OCI-LY1 (cell line): ENCODE measurements around the gene NEK6.

Experiments
- H2AFZ ChIP-seq: fragments of 200-600 bp; sonication (generic), shearing (Covaris generic); 2 replicates; pipeline ENCODE4 v1.6.0; 2014; ENCODE audit warnings: antibody characterized with exemption, mild to moderate bottlenecking, low read length
- H3F3A ChIP-seq: fragments of 200-600 bp; sonication (generic), shearing (Covaris generic); 2 replicates; pipeline ENCODE4 v1.6.0; 2014; ENCODE audit warnings: mild to moderate bottlenecking, antibody characterized with exemption, low read length, moderate library complexity; ENCODE audit not compliant: insufficient read depth
- H3K27ac ChIP-seq: fragments of 200-600 bp; sonication (generic); 2 replicates; pipeline ENCODE4 v1.5.1; 2014; ENCODE audit warnings: low read length, mixed run types, mild to moderate bottlenecking, low read depth; ENCODE audit not compliant: poor library complexity, severe bottlenecking
- H3K27me3 ChIP-seq: fragments of 200-600 bp; sonication (generic); 2 replicates; pipeline ENCODE4 v1.6.0; 2014; ENCODE audit warnings: antibody characterized with exemption, mild to moderate bottlenecking, low read length, moderate library complexity; ENCODE audit not compliant: insufficient read depth
- H3K36me3 ChIP-seq: fragments of 200-600 bp; sonication (generic); 2 replicates; pipeline ENCODE4 v1.6.1; 2014; ENCODE audit warnings: mild to moderate bottlenecking, antibody characterized with exemption, low read length, moderate library complexity, mixed read lengths; ENCODE audit not compliant: insufficient read depth
- H3K4me1 ChIP-seq: fragments of 200-600 bp; sonication (generic); 2 replicates; pipeline ENCODE4 v1.5.1; 2014; ENCODE audit warnings: mild to moderate bottlenecking, low read length, moderate library complexity; ENCODE audit not compliant: insufficient read depth, severe bottlenecking
- H3K4me2 ChIP-seq: fragments of 200-600 bp; sonication (generic), shearing (Covaris generic); 2 replicates; pipeline ENCODE4 v1.6.1; 2014; ENCODE audit warnings: low read length
- H3K4me3 ChIP-seq: fragments of 200-600 bp; sonication (generic); 2 replicates; pipeline ENCODE4 v1.5.1; 2014; ENCODE audit warnings: low read length, low read depth, mild to moderate bottlenecking, mixed read lengths; ENCODE audit not compliant: poor library complexity, severe bottlenecking
- H3K79me2 ChIP-seq: fragments of 200-600 bp; shearing (Covaris generic); 2 replicates; pipeline ENCODE4 v1.6.1; 2016; ENCODE audit warnings: mixed run types, low read length, mixed read lengths; ENCODE audit not compliant: insufficient read depth
- H3K9ac ChIP-seq: fragments of 200-600 bp; sonication (generic), shearing (Covaris generic); 2 replicates; pipeline ENCODE4 v1.6.1; 2014; ENCODE audit warnings: mild to moderate bottlenecking, low read length, mixed read lengths
- H3K9me2 ChIP-seq: fragments of 200-600 bp; sonication (generic), shearing (Covaris generic); 2 replicates; pipeline ENCODE4 v1.6.1; 2014; ENCODE audit warnings: low read depth, mild to moderate bottlenecking, low read length, mixed read lengths
- H3K9me3 ChIP-seq: fragments of 200-600 bp; shearing (Covaris generic); 2 replicates; pipeline ENCODE4 v1.6.1; 2014; ENCODE audit warnings: low read length, mixed read lengths
- H4K20me1 ChIP-seq: fragments of 200-600 bp; sonication (generic), shearing (Covaris generic); 2 replicates; pipeline ENCODE4 v1.6.0; 2016; ENCODE audit warnings: mild to moderate bottlenecking, low read length; ENCODE audit not compliant: insufficient read depth
- CTCF ChIP-seq: fragments of 200-600 bp; sonication (generic), shearing (Covaris generic); IDR thresholded peaks from 2 replicates; pipeline ENCODE4 v1.5.1; 2017; ENCODE audit warnings: mild to moderate bottlenecking, antibody characterized with exemption, low read length, moderate library complexity, mixed read lengths
- EZH2 ChIP-seq: fragments of 200-600 bp; sonication (generic), shearing (Covaris generic); IDR thresholded peaks from 2 replicates; pipeline ENCODE4 v1.8.0; 2017; ENCODE audit warnings: borderline replicate concordance, mixed run types, mild to moderate bottlenecking, antibody characterized with exemption, low read length, moderate library complexity, mixed read lengths

NEK6 gene

GRCh38 chr9:124307379-124308030, 49.8 kb downstream of the NEK6 start:
- Histone ChIP-seq H3K79me2 (no peaks in the 10 kb centered on the region), H3F3A (no peaks in the 10 kb centered on the region), H3K4me2 (no peak overlapping the region), H2AFZ (no peak overlapping the region), H3K9ac (no peak overlapping the region), H3K4me1 (no peaks in the 10 kb centered on the region), H3K27me3 (no peaks in the 10 kb centered on the region), H3K4me3 (no peak overlapping the region), H4K20me1 (no peaks in the 10 kb centered on the region), H3K9me3 (no peaks in the 10 kb centered on the region), H3K27ac (no peak overlapping the region), H3K36me3 (no peaks in the 10 kb centered on the region), H3K9me2 (no peaks in the 10 kb centered on the region)
- no peak for TF ChIP-seq EZH2
- TF ChIP-seq CTCF: no peak

- Histone ChIP-seq H3K4me3 (no peak overlapping the region), H3K9ac (no peak overlapping the region), H3K36me3 (no peaks in the 10 kb centered on the region), H3K27ac (no peak overlapping the region), H3K79me2 (no peaks in the 10 kb centered on the region), H2AFZ (no peak overlapping the region), H3K4me1 (no peaks in the 10 kb centered on the region), H4K20me1 (no peaks in the 10 kb centered on the region), H3K27me3 (no peaks in the 10 kb centered on the region), H3K9me3 (no peaks in the 10 kb centered on the region), H3K4me2 (no peak overlapping the region), H3K9me2 (no peaks in the 10 kb centered on the region), H3F3A (no peaks in the 10 kb centered on the region)
- TF ChIP-seq CTCF (no peak), EZH2 (no peak)
These were observed 51.1 kb downstream of the NEK6 start for GRCh38 chr9:124308606-124309491.

- Histone ChIP-seq H3F3A (no peaks in the 10 kb centered on the region), H3K36me3 (no peaks in the 10 kb centered on the region), H3K4me2 (no peak overlapping the region), H3K9ac (no peak overlapping the region), H3K27ac (no peak overlapping the region), H4K20me1 (no peaks in the 10 kb centered on the region), H2AFZ (no peak overlapping the region), H3K9me2 (no peaks in the 10 kb centered on the region), H3K4me1 (no peaks in the 10 kb centered on the region), H3K9me3 (no peaks in the 10 kb centered on the region), H3K27me3 (no peaks in the 10 kb centered on the region), H3K79me2 (no peaks in the 10 kb centered on the region), H3K4me3 (no peak overlapping the region)
- TF ChIP-seq CTCF (no peak), EZH2 (no peak)
These were observed 51.9 kb downstream of the NEK6 start for GRCh38 chr9:124309667-124310084.
